GM18951 (cell line): ENCODE measurements around the gene ATP10A.

ENCODE experiments used
- POLR2A ChIP-seq: IDR thresholded peaks from 4 replicates; pipeline ENCODE4 v1.6.1; 2011; ENCODE audit warnings: mild to moderate bottlenecking; ENCODE audit not compliant: insufficient read length, insufficient read depth; ENCODE audit errors: extremely low read depth
- in situ Hi-C: fragments of 300-500 bp; cut with MboI; formaldehyde crosslinking; loops from one replicate; pipeline ENCODE4 v1.12.0; 2022; ENCODE audit warnings: low sequenced_read_pairs, mixed read lengths, inconsistent platforms; ENCODE audit not compliant: unreplicated experiment

The ATP10A gene

GRCh38 chr15:25839638-25840156, 23.4 kb downstream of the ATP10A start:
- in situ Hi-C loops: no loop called here
- no peak for TF ChIP-seq POLR2A

GRCh38 chr15:25838871-25839195, 24.3 kb downstream of the ATP10A start:
- TF ChIP-seq POLR2A: no peak
- in situ Hi-C loops: no loop called here

GRCh38 chr15:25838191-25838870, 24.8 kb downstream of the ATP10A start:
- TF ChIP-seq POLR2A: no peak
- in situ Hi-C loops: no loop called here

- in situ Hi-C loops: no loop called here
- TF ChIP-seq POLR2A: no peak
Observed at GRCh38 chr15:25832158-25832557, 31.0 kb downstream of the ATP10A start.

- no peak for TF ChIP-seq POLR2A
Observed at GRCh38 chr15:25830844-25831451, 32.2 kb downstream of the ATP10A start.

GRCh38 chr15:25829073-25829472, 34.1 kb downstream of the ATP10A start:
- no peak for TF ChIP-seq POLR2A
- in situ Hi-C loops: no loop called here

More at GRCh38 chr15:25830844-25831451, 32.2 kb downstream of the ATP10A start:
- in situ Hi-C loops: no loop called here

GRCh38 chr15:25825207-25825606, 37.9 kb downstream of the ATP10A start:
- in situ Hi-C loops: no loop called here
- TF ChIP-seq POLR2A: no peak

GRCh38 chr15:25824618-25825017, 38.5 kb downstream of the ATP10A start:
- no peak for TF ChIP-seq POLR2A
- in situ Hi-C loops: no loop called here

- TF ChIP-seq POLR2A: no peak
- in situ Hi-C loops: no loop called here
Observed at GRCh38 chr15:25812845-25813244, 50.3 kb downstream of the ATP10A start.

GRCh38 chr15:25812073-25812472, 51.1 kb downstream of the ATP10A start:
- TF ChIP-seq POLR2A: no peak
- in situ Hi-C loops: no loop called here

GRCh38 chr15:25811481-25811906, 51.6 kb downstream of the ATP10A start:
- no peak for TF ChIP-seq POLR2A
- in situ Hi-C loops: no loop called here

- no peak for TF ChIP-seq POLR2A
- in situ Hi-C loops: no loop called here
Observed at GRCh38 chr15:25810631-25811091, 52.5 kb downstream of the ATP10A start.

GRCh38 chr15:25810154-25810553, 53.0 kb downstream of the ATP10A start:
- in situ Hi-C loops: no loop called here
- no peak for TF ChIP-seq POLR2A

- TF ChIP-seq POLR2A: no peak
- in situ Hi-C loops: no loop called here
Observed at GRCh38 chr15:25807063-25807462, 56.1 kb downstream of the ATP10A start.
